GM21390 (cell line): ENCODE measurements around the gene ATP5PB.

Experiments
- ATAC-seq: cut with Tn5 transposase; IDR thresholded peaks from one replicate; pipeline ENCODE4 v1.9.1; 2021; ENCODE audit not compliant: unreplicated experiment

ATP5PB gene

DNA sequence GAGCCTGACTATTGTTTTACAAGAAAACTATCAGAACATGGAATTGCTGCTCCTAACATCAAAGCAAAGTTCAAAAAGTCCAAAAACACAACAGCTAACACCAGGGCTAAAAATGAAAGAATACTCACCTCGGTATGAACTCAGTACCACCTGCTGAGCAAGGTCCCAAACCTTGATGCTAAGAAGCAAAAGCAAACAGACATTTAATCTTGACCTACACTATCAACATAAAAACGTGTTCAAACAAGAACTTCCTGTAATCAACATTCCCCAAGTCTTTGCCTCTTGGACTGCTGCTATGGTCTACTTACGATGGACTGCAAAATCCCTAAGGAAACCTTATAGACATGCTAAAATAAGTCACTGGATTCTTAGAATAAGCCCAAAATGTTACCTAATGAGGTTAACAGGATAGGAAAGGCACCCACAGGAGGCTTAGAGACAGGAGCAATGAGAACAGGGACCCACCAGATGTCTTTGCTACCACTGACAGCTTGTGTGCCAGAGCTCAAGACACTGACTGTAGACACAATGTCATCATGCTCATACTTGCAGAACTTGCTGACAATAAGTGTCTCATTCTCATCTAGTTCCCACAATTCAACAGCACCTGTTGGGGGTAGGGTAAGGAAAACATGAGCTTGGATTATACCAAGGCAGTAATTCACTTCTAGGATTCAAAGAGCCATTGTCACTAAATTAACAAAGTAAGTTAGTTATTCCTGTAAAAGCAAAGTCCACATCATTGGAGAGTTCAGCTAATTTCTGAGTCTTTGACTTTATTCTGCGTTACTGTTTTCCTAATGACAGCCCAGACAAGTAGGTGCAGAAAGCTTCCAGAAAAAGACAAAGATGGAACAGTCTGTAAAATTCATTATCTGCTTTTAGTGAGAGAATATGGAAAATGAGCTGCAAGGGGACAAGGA lies 2.0 kb upstream of the ATP5PB start:
- no peak for ATAC-seq

GRCh38 chr1:111448482-111448917 lies 764 bp upstream of the ATP5PB start:
- ATAC-seq: peak; percentile 13

DNA sequence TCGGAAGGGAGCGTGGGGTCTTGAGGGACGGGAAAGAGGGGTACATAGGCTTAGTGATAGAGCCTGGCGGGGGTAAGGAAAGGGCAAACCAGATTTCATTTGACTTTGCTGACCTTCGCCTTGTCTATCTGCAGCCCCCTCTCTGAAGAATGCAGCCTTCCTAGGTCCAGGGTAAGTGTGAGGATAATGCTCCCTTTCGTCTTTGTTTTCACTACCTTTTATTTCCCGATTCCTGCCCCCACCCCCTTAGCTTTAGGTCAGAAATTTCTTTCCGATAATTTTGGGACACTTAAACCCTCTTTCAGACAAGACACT lies 396 bp downstream of the ATP5PB start:
- ATAC-seq: no peak

GRCh38 chr1:111450185-111450584 lies 921 bp downstream of the ATP5PB start:
- ATAC-seq: no peak

DNA sequence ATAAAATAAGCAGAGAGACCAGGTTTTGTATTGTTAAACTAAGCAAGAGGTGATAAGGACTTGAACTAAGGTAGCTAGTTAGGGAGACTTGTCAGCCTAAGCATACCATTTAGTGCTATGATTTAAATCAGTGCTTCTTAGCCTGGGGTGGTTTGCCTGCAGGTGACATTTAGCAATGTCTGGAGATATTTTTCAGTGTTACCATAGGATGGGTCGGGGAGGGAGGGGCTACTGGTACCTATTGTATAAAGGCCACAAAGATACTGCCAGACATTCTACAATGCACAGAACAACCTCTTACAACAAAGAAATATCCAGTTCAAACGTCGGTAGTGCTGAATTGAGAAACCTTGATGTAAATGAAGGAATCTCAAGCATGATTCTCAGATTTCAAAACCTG lies 3.3 kb downstream of the ATP5PB start:
- ATAC-seq: no peak

DNA sequence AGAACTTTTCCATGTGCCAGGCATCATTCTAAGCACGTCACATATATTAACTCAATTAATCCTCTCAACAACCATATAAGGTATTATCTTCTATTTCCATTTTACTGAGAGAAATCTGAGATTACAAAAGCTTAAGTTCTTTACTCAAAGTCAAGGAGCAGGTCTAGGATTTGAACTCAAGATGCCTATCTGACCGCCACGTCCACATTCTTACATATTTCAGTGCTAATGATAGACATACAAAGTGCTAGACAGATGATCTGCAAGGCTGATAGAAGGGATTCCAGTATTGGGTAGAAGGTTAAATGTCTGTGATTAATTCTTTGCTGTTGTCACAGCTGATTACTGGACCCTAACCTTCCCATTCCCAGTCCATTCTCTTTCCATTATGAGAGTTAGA lies 4.4 kb downstream of the ATP5PB start:
- no peak for ATAC-seq

GRCh38 chr1:111454859-111455641 lies 5.8 kb downstream of the ATP5PB start:
- ATAC-seq: peak; percentile 53

GRCh38 chr1:111455642-111456031 lies 6.4 kb downstream of the ATP5PB start:
- ATAC-seq: no peak

GRCh38 chr1:111461765-111462164 lies 12.5 kb downstream of the ATP5PB start:
- no peak for ATAC-seq

DNA sequence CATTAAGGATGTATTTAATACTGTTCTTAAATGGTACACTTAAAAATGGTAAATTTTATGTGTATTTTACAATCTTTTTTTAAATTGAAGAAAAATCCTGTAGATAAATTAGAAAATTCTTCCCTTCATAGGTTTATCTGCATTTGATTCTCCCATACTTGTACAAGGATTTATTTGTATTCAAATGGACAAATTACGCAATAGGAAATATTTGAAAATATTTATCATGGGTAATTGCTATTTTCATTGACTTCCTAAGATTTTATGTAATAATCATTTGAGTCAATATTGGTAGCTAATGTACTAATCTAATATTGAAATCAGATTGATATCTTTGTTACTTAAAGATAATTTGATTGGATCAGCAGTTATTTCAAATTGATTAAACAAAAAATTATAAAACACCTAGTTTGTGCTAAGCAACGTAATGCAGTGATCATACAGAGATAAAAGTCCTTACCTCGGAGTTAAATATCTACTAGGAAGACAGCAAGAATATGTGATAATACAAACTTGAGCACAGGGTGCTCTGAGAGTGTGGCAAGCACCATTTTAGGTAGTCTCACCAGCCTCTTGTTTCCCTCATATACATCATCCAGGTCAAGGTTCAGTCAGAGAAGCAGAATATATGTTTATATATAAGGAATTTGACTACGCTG lies 13.2 kb downstream of the ATP5PB start:
- no peak for ATAC-seq

- ATAC-seq: no peak
Measured at GRCh38 chr1:111463029-111463683, 13.9 kb downstream of the ATP5PB start.

DNA sequence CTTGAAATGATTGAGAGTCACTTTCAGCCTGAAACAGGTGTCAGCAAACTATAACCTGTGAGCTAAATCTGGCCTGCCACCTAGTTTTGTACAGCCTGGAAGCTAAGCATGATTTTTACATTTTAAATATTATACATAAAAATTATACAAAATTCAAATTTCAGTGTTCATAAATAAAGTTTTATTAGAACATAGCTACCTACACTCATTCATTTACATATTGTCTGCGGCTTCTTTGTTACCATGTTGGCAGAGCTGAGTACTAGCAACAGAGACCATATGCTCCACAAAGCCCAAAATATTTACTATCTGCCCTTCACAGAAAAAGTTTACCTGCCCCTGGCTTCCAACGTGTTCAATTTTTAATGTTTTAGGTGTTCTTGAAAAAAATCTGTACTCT lies 16.5 kb downstream of the ATP5PB start:
- ATAC-seq: no peak

DNA sequence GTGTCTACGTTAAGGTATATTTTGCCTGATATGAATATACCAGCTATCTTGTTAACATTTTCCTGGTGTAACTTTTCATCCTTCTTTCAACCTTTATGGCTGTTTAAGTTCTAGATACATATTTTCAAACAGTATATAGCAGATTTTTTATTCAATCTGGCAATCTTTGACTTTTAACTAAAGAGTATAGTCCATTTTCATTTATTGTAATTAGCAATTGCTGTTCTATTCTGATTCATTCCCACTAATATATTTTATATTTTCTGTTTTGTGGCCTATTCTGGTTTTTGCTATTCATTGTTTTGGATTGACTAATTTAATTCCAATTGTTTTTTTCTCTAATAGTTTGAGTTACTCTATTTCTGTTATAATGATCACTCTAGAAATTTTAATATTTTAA lies 17.2 kb downstream of the ATP5PB start:
- ATAC-seq: no peak

- ATAC-seq: no peak
Measured at GRCh38 chr1:111467865-111468716, 18.8 kb downstream of the ATP5PB start.

DNA sequence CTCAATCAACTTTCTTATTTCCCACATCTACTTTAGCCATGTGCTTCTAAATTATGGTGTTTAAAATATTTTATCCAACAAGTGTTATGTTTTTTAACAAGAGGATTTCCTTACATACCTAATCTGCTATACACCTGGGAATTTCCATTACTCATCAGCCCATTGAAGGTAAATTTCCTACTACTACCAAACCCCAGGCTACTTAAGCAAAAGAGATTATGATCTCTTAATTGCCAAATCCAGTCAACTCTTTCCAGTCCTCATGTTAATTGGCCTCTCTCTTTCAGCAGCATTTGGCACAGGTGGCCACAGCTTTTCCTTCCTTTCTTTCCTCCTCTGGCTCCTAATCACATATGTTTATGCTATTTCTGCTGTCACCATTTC lies 19.4 kb downstream of the ATP5PB start:
- ATAC-seq: no peak

- ATAC-seq: no peak
Measured at GRCh38 chr1:111469539-111469938, 20.3 kb downstream of the ATP5PB start.

GRCh38 chr1:111470596-111470995 lies 21.3 kb downstream of the ATP5PB start:
- ATAC-seq: no peak

GRCh38 chr1:111471012-111471411 lies 21.7 kb downstream of the ATP5PB start:
- ATAC-seq: no peak

DNA sequence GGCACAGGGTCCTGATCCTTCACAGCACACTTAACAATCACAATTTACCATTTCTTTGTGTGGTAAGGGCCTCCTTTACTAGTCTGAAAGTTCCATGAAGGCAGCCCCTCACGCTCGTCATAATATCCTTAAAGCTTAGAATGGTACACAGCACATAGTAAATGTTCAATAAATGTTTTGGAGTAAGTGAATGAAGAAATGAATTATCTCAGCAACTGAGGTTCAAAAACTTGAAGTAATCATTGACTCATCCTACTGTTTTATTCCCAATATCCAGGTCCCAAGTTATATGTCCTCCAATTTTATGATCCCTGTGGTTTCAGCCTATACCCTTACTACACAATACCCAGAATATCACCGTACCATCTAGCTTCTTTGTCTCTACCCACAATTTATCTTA lies 22.3 kb downstream of the ATP5PB start:
- no peak for ATAC-seq

DNA sequence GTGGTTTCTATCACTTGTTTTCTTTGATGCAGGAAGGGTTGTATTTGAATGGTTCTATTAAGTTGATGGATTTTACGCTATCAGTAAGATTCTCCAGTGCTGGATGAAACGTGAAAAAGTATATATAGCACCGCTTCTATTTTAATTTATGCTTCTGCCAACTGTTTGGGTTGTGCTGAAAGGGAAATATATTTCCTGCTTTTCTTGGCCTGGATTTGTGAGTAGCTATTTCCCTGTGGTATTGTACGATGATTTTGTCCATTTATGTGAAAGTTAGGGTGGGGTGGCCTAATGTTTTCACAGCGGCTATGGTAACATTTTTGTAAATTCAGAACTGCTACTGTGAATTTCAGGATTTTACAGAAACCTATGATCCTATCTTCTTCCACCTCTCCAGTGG lies 24.8 kb downstream of the ATP5PB start:
- no peak for ATAC-seq
